ENCODE results near the gene DENND1B. TPM values are rescaled to one million over a fixed set of nuclear protein-coding genes. Genes with fewer than 3 reads are reported as not detected.

The DENND1B gene
- total and polyA plus RNA-seq, 2 of the 13 experiments (the other 11 are each of a cell fraction or from before 2014, with no cell fraction given) = 2.6 to 5.7 TPM

DNA sequence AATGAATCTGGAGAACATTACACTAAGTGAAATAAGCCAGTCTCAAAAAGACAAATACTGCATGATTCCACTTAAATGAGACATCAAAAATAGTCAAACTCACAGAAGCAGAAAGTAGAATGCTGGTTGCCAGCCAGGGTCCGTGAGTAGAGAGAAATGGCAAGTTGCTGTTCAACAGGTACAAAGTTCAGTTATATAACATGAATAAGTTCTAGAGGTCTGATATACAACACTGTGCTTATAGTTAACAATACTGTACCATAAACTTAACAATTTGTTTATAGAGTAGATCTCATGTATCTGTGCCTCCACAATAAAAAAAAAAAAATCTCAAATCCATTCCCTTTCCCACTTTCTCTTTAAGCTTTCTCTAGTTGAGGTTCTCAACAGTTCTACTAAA is 83.5 kb downstream of the DENND1B start:
- ChIA-PET POLR2A (no interaction called here), CTCF (ENCODE audit: low intra/inter-chr PET ratio, low total read pairs) (no interaction called here)
- no peaks in the 10 kb centered on the region for H4K20me1 ChIP-seq (ENCODE audit: insufficient read depth, low read length)
- H3K27ac ChIP-seq (ENCODE audit: extremely low read length, insufficient read depth, low read length) = no peak overlapping the region
- in situ Hi-C loops (cut with HindIII; ENCODE audit: extremely low pct_ligation_motif_present, low pct_unique_long_range_greater_than_20kb) (no loop called here), intact Hi-C loops (cut with micrococcal nuclease; ENCODE audit: unreplicated experiment) (loop anchor here (2.0 kb wide), 3 partner anchors 41 to 233 kb away; no protein-coding TSS in a partner anchor)
- no peak overlapping the region for H2AFZ ChIP-seq (ENCODE audit: low read length)
- 36% methylated on average over 1 of the region's 1 CpG for WGBS (ENCODE audit: low lambda C conversion rate)
- DNase-seq (ENCODE audit: low spot score) = peak; percentile 20
- no peaks in the 10 kb centered on the region for H3K36me3 ChIP-seq (replicated peaks in 1 of 2; ENCODE audit: control insufficient read depth in 1 of 2, insufficient read depth in 2 of 2, low read length in 2 of 2)
- no peak for TF ChIP-seq ZNF382 (CRISPR knock-in tag; IDR thresholded peaks at IDR 0.05; ENCODE audit: borderline replicate concordance)
- TF ChIP-seq HNF4A (CRISPR knock-in tag; IDR thresholded peaks at IDR 0.05) = peak; percentile 70
- TF ChIP-seq ARID5B (CRISPR knock-in tag; IDR thresholded peaks at IDR 0.05) = 0 out of 2 replicates have a peak, but pooled peaks have one; percentile 20
- TF ChIP-seq HOMEZ (CRISPR knock-in tag; IDR thresholded peaks at IDR 0.05; ENCODE audit: low read depth) = peak; percentile 59; the same call in 1 of the 2 replicates
- TF ChIP-seq ZNF761 (CRISPR knock-in tag; conservative IDR thresholded peaks at IDR 0.05) = no peak
- TF ChIP-seq POLR2G (IDR thresholded peaks at IDR 0.05; ENCODE audit: low read depth, low read length) = no peak
- peak; percentile 37; the same call in 1 of the 2 replicates for TF ChIP-seq TEF (CRISPR knock-in tag; IDR thresholded peaks at IDR 0.05)
- TF ChIP-seq ZNF644 (CRISPR knock-in tag; IDR thresholded peaks at IDR 0.05; ENCODE audit: low read depth) = 0 out of 2 replicates have a peak, but pooled peaks have one; percentile 40
- H3K9ac ChIP-seq (ENCODE audit: insufficient read depth, low read depth, low read length) = no peak overlapping the region
- H3K27me3 ChIP-seq (ENCODE audit: control insufficient read depth in 1 of 2, insufficient read depth in 2 of 2, low read length in 2 of 2) = no peaks in the 10 kb centered on the region
- H3K4me3 ChIP-seq (replicated peaks in 1 of 3; ENCODE audit: insufficient read depth in 1 of 3, low read depth in 2 of 3, low read length in 3 of 3) = no peak overlapping the region
- peaks cover 16% of the 10 kb centered on the region for H3K4me1 ChIP-seq (ENCODE audit: insufficient read depth, low read length)
- peaks cover 11% of the 10 kb centered on the region for H3K9me3 ChIP-seq (ENCODE audit: low read length)
- H3K4me2 ChIP-seq (ENCODE audit: low read depth, low read length) = no peak overlapping the region
- no peak for FAIRE-seq
- no peaks in the 10 kb centered on the region for H3K79me2 ChIP-seq (ENCODE audit: insufficient read depth, low read length)
- BruUV-seq (replicated peaks) = no TSS peak
- ATAC-seq = peak; percentile 52; the same call in 1 of the 3 replicates
